SH-SY5Y (cell line): Measurements from ENCODE around the gene FAM170B.

ENCODE experiments used
- GATA2 ChIP-seq: IDR thresholded peaks from 2 replicates; pipeline ENCODE4 v1.6.1; 2011; ENCODE audit warnings: mild to moderate bottlenecking, low read depth, low read length
- GATA3 ChIP-seq: IDR thresholded peaks from 2 replicates; pipeline ENCODE4 v1.6.1; 2011; ENCODE audit warnings: low read depth, mild to moderate bottlenecking, low read length, moderate library complexity

DNA sequence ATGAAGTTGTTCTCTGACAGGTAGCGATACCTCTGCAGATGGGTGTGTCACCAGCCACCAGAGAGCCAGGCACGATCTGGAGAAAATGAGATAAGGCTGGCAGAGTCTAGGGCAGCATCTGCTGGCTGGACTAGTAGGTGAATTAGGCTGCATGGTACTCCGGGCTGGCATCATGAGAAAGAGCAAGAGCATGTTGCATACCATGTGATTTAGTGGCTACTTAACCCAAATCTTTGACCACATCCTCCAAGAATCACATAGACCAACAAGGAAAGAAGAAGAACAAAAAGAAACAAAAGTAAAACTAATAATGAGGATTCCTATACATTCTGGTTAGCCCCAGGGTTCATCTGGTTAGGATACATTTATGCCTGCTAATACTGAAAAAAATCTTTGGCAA is 23.4 kb upstream of the FAM170B start:
- TF ChIP-seq GATA2 (no peak), GATA3 (no peak)
